ENCODE results near the gene APAF1.
A peak's percentile ranks its signal among the peaks of the same experiment; 100 is the strongest.
"Not testable (repeated sequence)": the region's sequence is repeated elsewhere in the genome, so short reads cannot be mapped to it uniquely, and the experiment has no call there.

The APAF1 gene

DNA sequence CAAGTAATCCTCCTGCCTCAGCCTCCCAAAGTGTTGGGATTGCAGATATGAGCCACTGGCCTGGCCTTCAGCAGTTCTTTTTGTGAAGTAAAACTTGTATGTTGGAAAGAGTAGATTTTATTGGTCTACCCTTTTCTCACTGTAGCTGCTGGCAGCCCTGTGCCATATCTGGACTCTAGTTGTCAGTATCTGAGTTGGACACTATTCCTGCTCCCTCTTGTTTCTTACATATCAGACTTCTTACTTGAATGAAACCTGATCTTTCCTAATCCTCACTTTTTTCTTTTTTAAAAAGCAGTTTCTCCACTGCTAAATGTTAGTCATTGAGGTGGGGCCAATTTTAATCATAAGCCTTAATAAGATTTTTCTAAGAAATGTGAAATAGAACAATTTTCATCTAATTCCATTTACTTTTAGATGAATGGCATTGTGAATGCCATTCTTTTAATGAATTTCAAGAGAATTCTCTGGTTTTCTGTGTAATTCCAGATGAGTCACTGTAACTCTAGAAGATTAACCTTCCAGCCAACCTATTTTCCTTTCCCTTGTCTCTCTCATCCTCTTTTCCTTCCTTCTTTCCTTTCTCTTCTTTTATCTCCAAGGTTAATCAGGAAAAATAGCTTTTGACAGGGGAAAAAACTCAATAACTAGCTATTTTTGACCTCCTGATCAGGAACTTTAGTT, 88.7 kb downstream of the APAF1 start:
- DNase-seq, result no peak

DNA sequence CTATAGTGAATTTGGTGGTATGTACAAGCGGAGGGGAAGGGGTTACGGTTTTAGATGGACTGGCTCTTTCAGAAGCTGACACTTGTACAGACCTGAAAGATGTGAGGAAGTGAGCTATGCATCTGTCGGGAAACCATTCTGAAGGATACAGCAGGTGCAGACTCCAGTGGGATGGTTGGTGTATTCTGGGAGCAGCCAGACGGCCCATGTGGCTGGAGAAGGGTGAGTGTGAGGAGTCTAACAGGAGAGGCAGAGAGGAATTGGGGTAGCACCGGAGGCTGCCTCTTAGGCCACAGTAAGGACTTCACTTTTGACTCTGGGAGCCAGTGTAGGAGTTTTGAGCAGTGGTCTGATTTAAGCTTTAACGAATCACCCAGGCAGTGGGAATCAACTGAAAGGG, 90.7 kb downstream of the APAF1 start:
- no peak for DNase-seq

DNA sequence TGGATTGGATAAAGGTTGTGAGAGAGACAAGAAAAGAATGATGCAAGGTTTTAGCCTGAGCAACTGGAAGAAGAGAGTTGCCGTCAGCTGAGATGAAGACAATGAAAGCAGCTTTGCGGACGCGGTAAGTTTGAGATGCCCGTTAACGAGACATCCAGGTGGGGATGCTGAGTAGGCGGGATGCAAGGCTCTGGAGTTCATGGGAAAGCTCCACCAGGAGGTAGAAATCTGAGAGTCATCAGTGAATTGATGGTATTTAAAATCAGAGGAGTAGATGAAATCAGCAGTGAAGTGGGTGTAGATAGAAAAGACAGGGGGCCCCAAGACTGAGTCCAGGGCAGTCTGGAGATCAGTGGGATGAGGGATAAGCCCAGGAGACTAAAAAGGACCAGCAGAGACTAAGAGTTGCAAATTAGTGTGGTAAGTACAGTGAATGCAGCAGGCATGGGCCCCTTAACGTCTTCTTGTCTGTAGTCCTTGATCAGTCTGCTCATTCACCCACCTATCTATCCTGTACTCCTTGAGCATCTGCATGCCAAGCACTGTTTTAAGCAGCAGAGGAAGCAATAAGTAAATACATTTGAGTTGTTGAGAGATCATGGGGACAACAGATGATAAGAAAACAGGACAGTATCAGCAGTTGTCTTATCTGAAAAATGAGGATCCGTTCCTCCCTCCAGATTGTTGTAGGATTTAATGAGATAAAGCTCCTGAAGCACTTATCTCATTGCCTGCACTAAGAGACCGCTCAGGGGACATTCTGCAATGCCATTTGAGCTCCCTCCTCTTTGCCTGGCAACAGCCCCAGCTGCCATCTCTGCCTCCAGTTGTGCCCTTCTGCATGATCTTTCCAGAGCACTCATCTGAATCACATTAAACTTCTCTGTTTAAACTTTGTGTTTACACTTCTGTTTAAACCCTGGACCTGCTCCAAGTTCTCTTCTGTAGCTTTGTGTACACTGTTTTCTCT, 91.5 kb downstream of the APAF1 start:
- DNase-seq, result no peak

- no peak for DNase-seq
Measured at GRCh38 chr12:98737322-98737712, 92.2 kb downstream of the APAF1 start.

GRCh38 chr12:98738002-98738401, 92.9 kb downstream of the APAF1 start:
- no peak for DNase-seq

DNA sequence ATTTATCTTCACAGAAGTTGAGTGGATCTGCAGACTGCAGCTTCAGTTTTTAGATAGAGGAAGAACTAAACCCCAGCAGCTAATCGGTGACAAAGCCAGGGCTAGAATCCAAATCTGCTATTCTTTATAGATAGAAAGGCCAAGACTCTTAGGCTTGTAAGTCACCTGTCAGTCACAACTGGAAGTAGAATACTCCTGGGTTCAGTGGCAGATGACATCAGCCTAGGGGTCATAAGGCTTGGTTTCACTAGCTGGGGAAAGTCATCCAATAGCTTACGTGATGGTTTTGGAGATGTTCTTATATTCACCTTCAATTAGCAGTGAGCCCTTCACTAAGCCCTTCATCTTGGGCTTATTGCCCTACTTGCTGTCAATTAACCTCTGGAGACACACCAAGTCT, 93.4 kb downstream of the APAF1 start:
- DNase-seq, result no peak

GRCh38 chr12:98740751-98741150, 95.7 kb downstream of the APAF1 start:
- DNase-seq, result no peak

DNA sequence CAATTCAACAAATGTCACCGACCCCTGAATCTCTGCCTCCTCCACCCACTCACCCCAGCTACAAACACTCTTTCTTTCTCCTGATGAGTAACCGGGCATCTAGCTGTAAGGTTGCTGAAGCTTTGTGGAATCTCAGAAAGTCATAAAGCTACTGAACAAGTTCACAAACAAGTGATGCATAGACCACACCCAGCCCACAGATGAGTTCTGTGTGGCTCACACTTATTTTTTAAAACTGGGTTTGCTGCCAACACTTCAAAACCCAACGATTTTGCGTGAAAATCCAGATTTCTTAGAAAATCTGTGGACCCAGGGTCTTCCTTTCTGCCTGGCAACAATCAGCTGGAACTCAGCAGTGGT, 96.1 kb downstream of the APAF1 start:
- DNase-seq, result no peak

DNA sequence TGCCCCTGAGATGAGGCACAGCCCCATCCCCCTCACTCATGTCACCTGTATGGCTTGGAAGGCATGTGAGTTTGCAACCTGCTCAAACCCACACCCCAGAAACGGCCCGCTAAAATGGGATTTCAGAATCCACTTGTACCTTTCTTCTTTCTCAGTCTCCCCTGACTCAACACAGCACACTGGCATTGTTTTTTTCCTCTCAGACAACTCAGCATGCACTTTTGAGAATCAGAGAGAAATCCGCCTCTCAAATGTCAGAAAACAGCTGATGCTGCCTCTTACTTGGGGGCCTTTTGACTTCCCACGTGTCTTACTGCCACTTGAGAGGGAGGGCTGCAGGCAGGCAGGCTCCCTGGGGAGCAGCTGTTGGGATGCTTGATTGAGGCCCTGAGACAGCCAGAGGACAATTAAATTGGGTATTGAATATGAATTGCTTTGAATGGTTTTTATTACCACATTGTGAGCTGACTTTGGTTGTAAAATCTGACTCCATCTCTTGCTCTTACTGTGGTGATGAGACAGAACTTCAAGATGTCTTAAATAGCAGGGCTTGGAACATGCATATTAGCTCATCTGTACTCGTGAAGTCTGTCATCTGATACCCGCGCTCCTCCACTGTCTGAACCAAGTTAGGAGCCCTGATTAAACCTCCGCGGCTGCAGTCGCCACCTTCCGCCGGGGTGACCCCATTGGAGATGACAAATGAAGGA, 96.6 kb downstream of the APAF1 start:
- DNase-seq, result no peak

DNA sequence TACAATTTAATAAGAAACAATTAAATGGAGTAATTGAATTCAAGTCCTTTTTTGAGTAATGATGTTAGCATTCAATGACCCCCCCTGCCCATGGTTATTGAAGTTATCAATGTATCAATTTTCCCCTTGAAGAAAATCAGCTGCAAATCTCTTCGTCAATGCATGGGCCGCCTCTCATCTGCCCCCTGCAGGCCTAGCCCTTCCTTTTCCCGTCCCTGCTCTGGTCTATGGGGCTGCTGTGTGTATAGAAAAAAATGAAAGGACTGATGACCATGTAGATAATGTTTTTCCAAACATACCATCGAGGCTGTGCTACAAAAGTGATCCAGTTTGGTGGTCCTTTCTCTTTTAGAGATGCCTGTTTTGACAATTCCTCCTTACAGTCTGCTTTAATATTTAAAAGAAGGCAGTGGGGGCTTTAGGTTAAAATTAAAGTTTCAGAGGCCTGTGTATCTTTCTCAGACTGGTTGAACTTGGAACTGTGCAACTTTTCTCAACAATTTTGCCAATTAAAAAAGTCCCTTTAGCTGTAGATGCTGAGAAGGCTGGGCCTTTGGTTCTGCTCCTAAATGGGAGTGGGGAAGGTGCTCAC, 98.4 kb downstream of the APAF1 start:
- no peak for DNase-seq

GRCh38 chr12:98744680-98745079, 99.6 kb downstream of the APAF1 start:
- no peak for DNase-seq

GRCh38 chr12:98745578-98746391, 100.7 kb downstream of the APAF1 start:
- DNase-seq, result peak; percentile 37

- DNase-seq, result no peak
Measured at GRCh38 chr12:98748463-98748862, 103.4 kb downstream of the APAF1 start.

DNA sequence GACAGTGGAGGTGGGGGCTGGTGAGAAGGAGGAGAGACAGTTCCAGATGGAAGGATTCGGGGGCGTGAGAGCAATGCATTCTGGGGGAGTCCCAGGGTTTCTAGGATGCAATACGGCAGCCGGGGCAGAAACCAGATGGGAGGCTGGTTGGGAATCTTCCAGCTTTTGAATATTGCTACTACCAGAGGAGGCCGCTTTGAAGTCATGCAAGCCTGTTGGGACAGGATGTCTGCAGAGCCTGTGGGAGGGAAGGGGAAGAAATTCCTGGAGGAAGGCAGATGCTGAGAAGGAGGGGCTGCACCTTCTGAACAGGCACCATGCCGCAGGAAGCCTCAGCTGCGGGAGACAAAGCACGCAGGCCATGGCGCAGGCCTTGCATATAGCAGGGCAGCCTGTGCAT, 105.4 kb downstream of the APAF1 start:
- no peak for DNase-seq

- DNase-seq, result no peak
Measured at GRCh38 chr12:98751580-98752115, 106.6 kb downstream of the APAF1 start.

- no peak for DNase-seq
Measured at GRCh38 chr12:98752726-98753125, 107.6 kb downstream of the APAF1 start.

DNA sequence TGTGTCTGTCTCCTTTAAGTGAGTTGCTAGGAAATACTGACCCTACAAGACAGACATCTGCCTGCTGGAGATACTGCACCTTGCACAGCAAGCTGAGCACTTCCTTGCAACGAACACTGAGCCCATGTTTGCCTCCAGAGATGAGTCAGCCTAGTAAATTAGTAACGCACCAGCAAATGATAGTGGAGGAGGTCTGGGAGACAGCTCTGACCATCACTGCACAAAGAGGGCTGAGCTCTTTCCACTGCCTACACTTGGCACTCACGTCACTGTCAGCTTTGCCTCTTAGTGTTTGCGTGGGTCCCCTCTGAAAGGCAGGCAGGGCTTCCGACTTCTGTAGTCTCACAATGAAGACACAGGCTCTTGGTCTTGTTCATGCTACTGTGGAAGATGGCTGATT, 109.0 kb downstream of the APAF1 start:
- no peak for DNase-seq

GRCh38 chr12:98755855-98756254, 110.8 kb downstream of the APAF1 start:
- not testable (repeated sequence) for DNase-seq

DNA sequence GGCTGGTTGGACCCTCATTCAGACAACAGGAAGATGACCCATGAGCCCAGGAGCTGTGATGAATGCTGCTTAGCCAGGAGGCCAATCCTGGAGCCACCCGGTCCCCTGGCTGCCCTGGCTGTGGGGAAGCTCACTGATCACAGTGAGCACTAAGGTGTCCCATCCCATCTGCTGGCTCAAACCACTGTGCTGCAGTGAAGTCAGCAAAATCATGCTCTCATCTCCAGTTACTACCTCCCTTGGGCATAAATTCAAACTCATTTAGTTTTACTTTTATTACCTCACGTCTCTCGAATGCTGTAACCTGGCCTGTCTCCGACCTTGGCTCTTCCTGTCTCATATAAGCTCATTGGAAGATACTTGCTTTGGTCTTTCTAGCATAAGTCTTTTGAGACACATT, 112.4 kb downstream of the APAF1 start:
- no peak for DNase-seq

- no peak for DNase-seq
Measured at GRCh38 chr12:98758331-98758730, 113.2 kb downstream of the APAF1 start.

DNA sequence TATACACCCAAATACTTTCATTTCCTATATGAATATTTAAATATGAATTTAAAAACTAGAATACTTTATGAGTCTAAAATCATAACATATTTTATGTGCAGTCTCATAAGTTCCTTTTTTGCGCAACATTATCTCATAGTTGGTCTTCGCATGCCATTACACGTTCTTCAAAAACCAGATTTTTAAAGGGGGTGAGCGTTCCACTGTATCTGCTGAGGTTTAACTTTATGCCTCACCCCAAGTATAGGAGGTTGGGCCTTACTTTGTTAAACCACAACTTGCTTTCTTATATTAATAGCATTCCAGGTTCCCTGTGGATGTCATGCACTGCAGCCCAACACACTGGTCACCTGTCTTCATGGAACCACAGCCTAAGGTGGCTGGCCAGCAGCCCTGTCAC, 118.6 kb downstream of the APAF1 start:
- DNase-seq, result no peak

GRCh38 chr12:98767248-98767647, 122.2 kb downstream of the APAF1 start:
- DNase-seq, result no peak
